Measurements from ENCODE around the gene STING1.

STING1 gene

GRCh38 chr5:139431706-139432105 lies 50.9 kb downstream of the STING1 start:
- no peak for DNase-seq

DNA sequence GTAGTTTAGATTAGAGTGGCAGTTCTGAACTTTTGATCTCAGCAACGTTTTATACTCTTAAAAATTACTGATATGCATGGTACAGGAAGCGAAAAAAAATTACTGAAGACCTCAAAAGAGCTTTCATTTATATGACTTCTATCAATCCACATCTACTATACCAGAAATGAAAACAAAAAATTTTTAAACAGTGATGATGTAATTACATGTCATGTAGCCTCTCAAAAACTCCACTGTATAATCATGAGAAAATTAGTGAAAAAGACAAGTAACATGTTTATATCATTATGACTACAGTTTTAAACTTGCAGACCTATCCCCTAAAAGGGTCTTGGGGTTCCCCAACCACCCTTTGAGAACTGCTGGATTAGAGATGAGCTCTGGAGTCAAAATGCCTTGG lies 52.5 kb downstream of the STING1 start:
- no peak for DNase-seq

- no peak for DNase-seq
Observed at GRCh38 chr5:139426203-139426885, 56.2 kb downstream of the STING1 start.

All from stimulated activated CD4-positive, alpha-beta T cell treated with anti-CD3 and anti-CD28 coated beads, Interleukin-15, amount 100 ng/mL, for 24 hours (primary cell).